Esophagus (tissue), 2 donors: ENCODE data around the gene LMNTD1. TPM values are rescaled to one million over a fixed set of nuclear protein-coding genes. Genes with fewer than 3 reads are reported as not detected.

Experiments used
- H3K27ac ChIP-seq, 2 donors: one replicate each; pipeline ENCODE4 v1.5.1; 2013; ENCODE audit warnings: low read depth in 2 of 2, mild to moderate bottlenecking in 2 of 2, inconsistent platforms in 1 of 2, low read length in 1 of 2, moderate library complexity in 1 of 2
- H3K27me3 ChIP-seq, 2 donors: one replicate each; pipeline ENCODE4 v1.6.1; 2013; ENCODE audit warnings: low read length in 2 of 2, control low read depth in 1 of 2, mild to moderate bottlenecking in 1 of 2; ENCODE audit not compliant: insufficient read depth in 2 of 2, control insufficient read depth in 1 of 2
- H3K36me3 ChIP-seq, 2 donors: one replicate each; pipeline ENCODE4 v1.6.1; 2013; ENCODE audit warnings: low read length in 1 of 2; ENCODE audit not compliant: control insufficient read depth in 2 of 2, insufficient read depth in 2 of 2
- H3K4me1 ChIP-seq, 2 donors: one replicate each; pipeline ENCODE4 v1.6.1; 2013; ENCODE audit warnings: low read length in 1 of 2; ENCODE audit not compliant: control insufficient read depth in 2 of 2, insufficient read depth in 2 of 2
- H3K4me3 ChIP-seq, 2 donors: one replicate each; pipeline ENCODE4 v1.5.1; 2013; ENCODE audit warnings: low read length in 2 of 2, mild to moderate bottlenecking in 2 of 2, low read depth in 1 of 2, moderate library complexity in 1 of 2
- H3K9me3 ChIP-seq, 2 donors: one replicate each; pipeline ENCODE4 v1.6.1; 2013; ENCODE audit warnings: mild to moderate bottlenecking in 2 of 2, low read depth in 1 of 2, low read length in 1 of 2, moderate library complexity in 1 of 2; ENCODE audit not compliant: control insufficient read depth in 2 of 2, insufficient read depth in 1 of 2
- WGBS, 2 donors: extraction: QIAGEN DNeasy Blood & Tissue Kit; methylation state at CpG; one replicate each; pipeline ENCODE4 v1.1.7; 2013; 5-methylcytosine and 5-hydroxymethylcytosine counted together
- polyA plus RNA-seq, 2 donors: library from polyadenylated mRNA; stranded (reverse); fragments of 200-250 nt; gene quantifications; one replicate each; pipeline ENCODE4 v1.2.3, GENCODE V29; 2013
- donor health status: healthy with polysubstance abuse.
- donor health status: Bipolar disorder and iron deficiency.

The LMNTD1 gene
- polyA plus RNA-seq, 2 donors: not detected

DNA sequence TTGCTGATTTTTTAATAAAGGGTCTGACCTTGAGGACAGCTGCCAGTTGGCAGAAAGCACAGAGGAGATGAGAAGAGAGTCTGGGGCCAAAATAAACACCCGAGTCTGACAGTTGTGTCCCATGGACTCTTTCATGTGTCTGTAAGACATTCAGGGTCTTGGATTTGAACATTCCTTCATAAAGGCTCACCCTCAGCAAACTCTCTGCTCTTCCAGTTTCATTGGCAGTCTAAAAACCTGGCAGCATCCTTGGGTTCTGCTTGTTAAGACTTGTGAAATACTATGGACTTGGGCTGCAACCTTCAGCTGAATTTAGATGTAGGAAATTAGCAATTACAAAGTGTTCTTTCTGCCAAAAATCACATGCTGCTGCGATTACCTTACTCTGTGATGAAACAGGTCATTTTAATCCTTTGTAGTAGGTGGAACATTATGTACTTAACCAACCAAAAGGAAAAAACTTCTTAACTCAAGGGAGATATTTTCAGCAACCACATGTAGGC lies 32.0 kb upstream of the LMNTD1 start:
- Histone ChIP-seq H3K4me3 (no peak overlapping the region), H3K36me3 (no peaks in the 10 kb centered on the region), H3K4me1 (no peaks in the 10 kb centered on the region), H3K27me3 (peaks cover 2 to 4% of the 10 kb centered on the region in 2 donors), H3K27ac (no peak overlapping the region), H3K9me3 (peaks cover 0 to 4% of the 10 kb centered on the region in 2 donors)
- WGBS, 2 donors: 13 to 17% methylated on average over 2 of the region's 2 CpGs

DNA sequence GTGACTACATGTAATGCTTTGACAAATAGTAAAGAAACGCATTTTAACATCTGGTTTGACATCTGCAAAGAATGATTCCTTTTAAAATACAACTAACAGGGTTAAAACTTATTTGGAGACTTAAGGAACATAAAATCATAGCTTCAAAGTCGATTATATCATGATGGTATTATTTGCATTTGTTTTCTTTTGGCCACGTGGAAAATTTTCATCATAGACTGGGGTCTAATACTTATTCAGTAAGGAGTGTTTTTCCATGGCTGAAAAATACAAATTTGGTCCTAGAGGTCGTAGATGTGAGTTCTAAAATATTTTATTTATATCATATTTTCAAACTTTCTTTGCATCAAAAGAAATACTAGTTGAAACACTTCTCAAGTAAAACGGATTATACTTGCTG lies 31.5 kb upstream of the LMNTD1 start:
- no peaks in the 10 kb centered on the region for H3K36me3 ChIP-seq
- no peaks in the 10 kb centered on the region for H3K4me1 ChIP-seq
- H3K27ac ChIP-seq: no peak overlapping the region
- no peak overlapping the region for H3K4me3 ChIP-seq
- peaks cover 0 to 4% of the 10 kb centered on the region in 2 donors for H3K9me3 ChIP-seq
- H3K27me3 ChIP-seq: peaks cover 2 to 4% of the 10 kb centered on the region in 2 donors
- 22 to 26% methylated on average over 5 of the region's 5 CpGs for WGBS, 2 donors

DNA sequence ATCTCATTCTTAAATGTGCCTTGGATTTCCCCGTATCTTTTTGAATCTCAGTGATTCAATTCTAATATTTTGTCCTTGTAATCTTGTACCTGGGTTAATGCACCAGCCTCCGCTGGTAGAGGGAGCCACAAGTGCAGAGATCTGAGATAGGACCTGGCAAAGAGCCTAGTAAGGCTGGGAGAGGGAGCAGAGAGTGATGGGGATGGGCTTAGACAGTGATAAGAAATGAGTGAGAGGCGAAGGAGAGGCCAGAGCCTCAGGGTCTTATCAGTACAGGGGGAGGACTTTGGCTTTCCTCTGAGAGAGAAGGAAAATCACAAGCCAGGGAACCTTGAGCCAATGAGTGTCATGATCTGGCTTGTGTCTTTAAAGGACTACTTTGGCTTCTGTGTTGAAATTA lies 30.5 kb upstream of the LMNTD1 start:
- no peaks in the 10 kb centered on the region for H3K36me3 ChIP-seq
- H3K27ac ChIP-seq: no peak overlapping the region
- peaks cover 2 to 4% of the 10 kb centered on the region in 2 donors for H3K27me3 ChIP-seq
- 52 to 67% methylated on average over 3 of the region's 3 CpGs for WGBS, 2 donors
- H3K4me1 ChIP-seq: no peaks in the 10 kb centered on the region
- H3K4me3 ChIP-seq: no peak overlapping the region
- H3K9me3 ChIP-seq: peaks cover 0 to 4% of the 10 kb centered on the region in 2 donors

DNA sequence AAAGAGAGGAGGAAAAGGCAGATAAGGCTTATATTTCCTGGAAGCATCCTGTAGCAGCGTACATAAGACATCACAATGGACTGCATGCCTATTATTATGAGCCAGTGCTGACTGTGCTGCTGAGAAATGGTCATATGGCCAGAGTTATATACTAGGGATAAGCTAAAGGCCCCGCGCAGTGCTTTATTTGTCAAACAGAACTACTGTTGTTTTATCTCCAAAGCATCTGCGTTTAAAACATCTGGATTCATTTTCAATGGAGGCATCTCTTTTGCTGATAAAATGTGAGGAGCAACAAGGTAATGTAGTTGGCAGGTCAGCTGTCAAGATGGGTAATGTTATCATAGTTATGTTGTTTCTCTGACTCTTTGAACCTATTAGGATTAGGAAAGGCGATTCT lies 28.0 kb upstream of the LMNTD1 start:
- no peak overlapping the region for H3K4me3 ChIP-seq
- no peaks in the 10 kb centered on the region for H3K4me1 ChIP-seq
- H3K27ac ChIP-seq: no peak overlapping the region

DNA sequence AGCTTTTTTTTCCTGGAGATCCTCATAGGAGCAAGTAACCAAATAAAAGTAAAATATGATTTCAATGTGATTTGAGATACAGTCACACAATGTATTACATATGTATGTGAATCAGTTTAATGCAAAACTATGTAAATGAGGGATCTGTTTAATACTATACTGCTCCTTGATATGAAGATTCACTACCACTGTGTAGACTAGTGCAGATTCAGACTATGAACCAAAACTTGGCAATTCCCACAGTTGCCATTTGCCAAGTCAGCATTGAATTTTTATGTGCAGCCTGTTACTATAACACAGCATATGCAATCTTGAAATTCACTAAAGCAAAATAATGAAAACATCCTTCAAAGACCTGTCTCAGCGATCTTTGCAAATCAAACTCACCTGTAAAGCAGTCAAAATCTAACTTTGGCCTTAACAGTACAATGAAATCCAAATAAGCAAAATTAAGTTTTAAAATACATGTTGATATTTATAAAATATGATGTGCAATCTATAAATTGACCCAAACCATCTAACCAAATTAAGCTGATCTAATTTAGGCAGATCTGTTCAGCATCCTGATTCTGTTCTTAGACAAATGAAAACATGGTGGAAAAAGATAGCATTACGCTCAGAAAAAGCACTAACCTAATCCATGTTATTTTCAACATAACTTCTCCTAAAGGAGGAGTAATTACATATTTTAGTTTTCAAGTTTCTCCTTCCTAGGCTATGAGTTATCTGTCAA lies 25.5 kb upstream of the LMNTD1 start:
- H3K27ac ChIP-seq: no peak overlapping the region
- no peaks in the 10 kb centered on the region for H3K27me3 ChIP-seq
- H3K4me1 ChIP-seq: no peaks in the 10 kb centered on the region
- H3K4me3 ChIP-seq: no peak overlapping the region
- WGBS, 2 donors: 89 to 91% methylated on average over 2 of the region's 2 CpGs
- H3K36me3 ChIP-seq: no peaks in the 10 kb centered on the region
- H3K9me3 ChIP-seq: no peaks in the 10 kb centered on the region

More for the DNA sequence above, 28.0 kb upstream of the LMNTD1 start:
- Histone ChIP-seq H3K27me3 (no peaks in the 10 kb centered on the region), H3K36me3 (no peaks in the 10 kb centered on the region), H3K9me3 (no peaks in the 10 kb centered on the region)
- WGBS, 2 donors: 91 to 92% methylated on average over 5 of the region's 5 CpGs

DNA sequence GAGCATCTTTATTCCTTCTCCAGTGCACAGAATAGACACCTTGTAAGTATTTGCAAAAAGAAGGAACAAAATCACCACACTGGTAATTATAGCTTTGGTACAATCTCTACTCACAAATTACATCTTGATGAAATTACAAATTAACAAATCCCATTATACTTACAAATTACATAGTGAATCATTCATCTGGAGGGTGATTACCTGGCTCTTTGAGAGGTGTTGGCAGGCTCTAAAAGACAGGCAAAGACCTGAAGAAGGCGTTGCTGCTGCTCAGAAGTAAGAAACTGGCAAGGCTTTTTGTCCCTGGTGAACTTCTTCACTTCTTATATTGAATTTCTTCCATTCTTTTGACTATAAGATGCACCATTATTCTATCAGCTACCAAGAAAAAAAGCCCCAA lies 21.7 kb upstream of the LMNTD1 start:
- no peaks in the 10 kb centered on the region for H3K4me1 ChIP-seq
- H3K9me3 ChIP-seq: no peaks in the 10 kb centered on the region
- H3K36me3 ChIP-seq: no peaks in the 10 kb centered on the region
- WGBS, 2 donors: 31 to 38% methylated on average over 1 of the region's 1 CpG
- H3K27me3 ChIP-seq: no peaks in the 10 kb centered on the region
- H3K27ac ChIP-seq: no peak overlapping the region
- no peak overlapping the region for H3K4me3 ChIP-seq

DNA sequence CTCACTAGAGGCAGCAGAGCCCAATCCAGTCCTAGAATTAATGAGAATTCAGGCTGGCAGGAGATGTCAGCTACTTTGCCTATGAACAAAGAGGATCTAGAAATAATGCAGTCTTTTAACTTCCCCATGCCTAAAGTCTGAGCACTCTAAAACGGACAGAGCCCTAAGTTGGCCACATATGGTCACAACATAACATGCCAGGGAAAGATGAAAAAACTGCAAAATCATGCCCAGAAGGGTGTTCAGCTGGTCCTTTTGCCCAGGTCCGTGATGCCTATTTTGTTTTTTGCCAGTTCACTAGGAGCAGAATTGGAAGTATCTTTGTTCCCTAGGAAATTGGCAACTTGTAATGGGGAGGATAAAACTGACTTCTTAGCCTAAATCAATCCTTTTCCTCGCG lies 20.3 kb upstream of the LMNTD1 start:
- no peaks in the 10 kb centered on the region for H3K4me1 ChIP-seq
- WGBS, 2 donors: 42 to 55% methylated on average over 4 of the region's 4 CpGs
- H3K9me3 ChIP-seq: peaks cover 0 to 2% of the 10 kb centered on the region in 2 donors
- H3K4me3 ChIP-seq: no peak overlapping the region
- H3K36me3 ChIP-seq: no peaks in the 10 kb centered on the region
- H3K27ac ChIP-seq: no peak overlapping the region
- no peaks in the 10 kb centered on the region for H3K27me3 ChIP-seq

DNA sequence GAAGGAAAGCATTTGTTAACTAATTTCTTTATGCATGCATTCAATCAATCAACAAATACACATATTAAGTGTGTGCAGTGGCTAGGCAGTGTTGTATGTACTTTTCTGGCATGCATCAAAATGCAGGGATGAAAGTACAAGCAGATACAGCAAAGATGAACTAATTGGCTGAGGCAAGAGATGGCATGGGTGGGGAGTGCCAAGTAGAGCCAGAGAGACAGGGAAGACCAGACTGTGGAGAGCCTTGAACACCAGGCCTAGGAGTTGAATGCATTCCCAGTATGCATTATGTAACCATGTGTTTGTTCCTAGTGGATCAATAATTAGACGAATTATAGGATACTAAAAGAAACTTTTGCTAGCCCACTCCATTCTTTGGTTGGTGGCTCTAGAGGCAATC lies 17.3 kb upstream of the LMNTD1 start:
- 44 to 69% methylated on average over 1 of the region's 1 CpG for WGBS, 2 donors
- H3K36me3 ChIP-seq: no peaks in the 10 kb centered on the region
- no peak overlapping the region for H3K27ac ChIP-seq
- no peaks in the 10 kb centered on the region for H3K27me3 ChIP-seq
- no peaks in the 10 kb centered on the region for H3K4me1 ChIP-seq
- H3K4me3 ChIP-seq: no peak overlapping the region
- H3K9me3 ChIP-seq: peaks cover 0 to 2% of the 10 kb centered on the region in 2 donors

DNA sequence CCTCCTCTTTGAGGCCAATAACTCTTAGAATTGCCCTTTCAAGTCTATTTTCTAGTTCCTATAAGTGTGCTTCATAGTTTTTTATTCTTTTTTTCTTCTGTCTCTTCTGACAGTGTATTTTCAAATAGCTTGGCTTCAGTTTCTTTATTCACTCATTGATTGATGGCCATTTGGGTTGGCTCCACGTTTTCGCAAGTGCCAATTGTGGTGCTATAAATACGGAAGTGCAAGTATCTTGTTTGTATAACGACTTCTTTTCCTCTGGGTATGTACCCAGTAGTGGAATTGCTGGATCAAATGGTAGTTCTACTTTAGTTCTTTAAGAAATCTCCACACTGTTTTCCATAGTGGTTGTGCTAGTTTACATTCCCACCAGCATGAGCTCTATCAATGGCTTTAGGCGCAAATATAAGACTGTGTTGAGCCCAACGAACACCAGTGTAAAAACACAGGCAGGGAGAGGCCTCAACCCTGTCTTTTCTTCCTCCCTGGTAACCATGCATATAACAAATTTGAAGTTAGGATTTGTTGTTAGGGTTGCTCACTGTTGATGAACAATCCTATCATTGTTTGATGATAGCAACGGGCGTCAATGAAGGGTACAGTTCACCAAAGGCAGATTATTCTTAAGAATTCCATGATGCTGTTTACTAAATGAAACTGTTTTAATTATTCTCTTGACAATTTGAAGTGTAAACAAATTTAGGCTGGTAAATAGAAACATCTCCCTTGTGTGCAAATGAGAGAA lies 13.3 kb upstream of the LMNTD1 start:
- 65 to 73% methylated on average over 8 of the region's 8 CpGs for WGBS, 2 donors
- Histone ChIP-seq H3K27me3 (no peaks in the 10 kb centered on the region), H3K36me3 (no peaks in the 10 kb centered on the region), H3K9me3 (peaks cover 0 to 2% of the 10 kb centered on the region in 2 donors), H3K4me1 (no peaks in the 10 kb centered on the region), H3K27ac (no peak overlapping the region), H3K4me3 (no peak overlapping the region)
